ENCODE measurements around the gene MAP4K4.
A peak's percentile ranks its signal among the peaks of the same experiment; 100 is the strongest.

Gene MAP4K4

DNA sequence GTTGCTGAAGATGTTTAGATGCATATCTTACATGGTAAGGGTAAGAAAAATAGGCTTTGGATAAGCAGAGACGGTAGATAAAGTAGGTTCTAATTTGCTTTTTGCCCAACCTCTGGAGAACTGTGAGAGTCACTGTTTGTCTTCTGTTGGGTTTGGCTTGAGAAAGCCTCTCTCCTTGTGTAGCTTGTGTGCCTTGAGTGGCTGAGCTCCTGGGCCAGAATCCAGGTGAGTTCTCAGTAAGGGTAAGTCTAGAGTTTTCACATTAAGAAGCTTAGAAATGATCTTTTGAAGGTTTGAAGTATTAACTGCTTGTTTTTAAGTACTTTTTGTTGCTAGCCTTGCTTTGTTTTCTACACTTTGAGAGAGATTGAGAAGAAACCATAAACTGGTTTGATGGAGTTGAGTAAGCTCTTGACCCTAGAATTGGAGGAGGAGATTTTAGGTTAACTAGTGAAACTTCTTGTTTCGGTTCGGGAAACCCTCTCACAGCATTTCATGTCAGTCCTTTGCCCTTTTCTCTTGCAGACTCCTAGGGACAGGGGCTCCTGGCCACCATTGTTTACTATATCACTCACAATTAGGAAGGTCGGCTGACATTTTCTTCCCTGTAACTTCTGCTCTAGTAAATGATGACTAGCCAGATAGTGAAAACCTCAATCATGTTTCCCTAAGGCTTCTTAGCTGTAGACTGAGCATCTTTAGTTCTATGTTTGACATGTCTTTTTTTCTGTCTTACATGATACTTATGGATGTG lies 26.0 kb downstream of the MAP4K4 start:
- DNase-seq = no peak

DNA sequence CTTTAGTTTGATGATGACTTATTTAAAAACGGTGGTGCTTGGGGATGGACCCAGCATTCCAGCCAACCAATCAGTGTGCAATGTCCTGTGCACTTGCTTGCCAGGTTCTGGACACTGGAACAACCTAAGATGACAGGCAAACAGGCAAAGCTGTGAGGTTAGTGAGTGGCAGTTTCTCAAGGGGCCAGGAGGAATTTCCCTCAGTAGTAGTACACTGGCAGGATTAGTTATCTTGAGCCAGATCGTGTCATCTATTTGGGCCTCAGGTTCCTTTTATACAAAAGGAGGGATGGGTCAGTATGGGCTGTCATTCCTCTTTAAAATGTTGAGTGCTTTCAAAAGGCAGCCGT lies 26.6 kb downstream of the MAP4K4 start:
- DNase-seq = no peak

DNA sequence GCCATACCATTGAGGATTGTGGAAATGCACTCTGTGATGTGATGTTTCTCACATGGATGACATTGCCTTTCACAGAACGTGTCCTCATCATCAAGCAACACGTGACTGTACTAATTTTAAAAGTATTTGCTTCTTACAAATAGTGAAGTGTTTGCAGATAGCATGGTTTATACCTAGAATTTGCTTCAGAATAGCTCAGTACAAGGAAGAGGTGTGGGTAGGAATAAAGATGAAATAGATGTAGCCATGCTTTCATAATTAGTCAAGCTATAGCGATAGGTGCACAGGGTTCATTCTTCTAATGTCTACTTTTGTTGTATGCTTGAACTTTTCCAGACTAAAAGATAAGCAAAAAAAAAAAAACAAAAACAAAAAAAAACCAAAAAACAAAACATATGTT lies 27.5 kb downstream of the MAP4K4 start:
- DNase-seq = no peak

DNA sequence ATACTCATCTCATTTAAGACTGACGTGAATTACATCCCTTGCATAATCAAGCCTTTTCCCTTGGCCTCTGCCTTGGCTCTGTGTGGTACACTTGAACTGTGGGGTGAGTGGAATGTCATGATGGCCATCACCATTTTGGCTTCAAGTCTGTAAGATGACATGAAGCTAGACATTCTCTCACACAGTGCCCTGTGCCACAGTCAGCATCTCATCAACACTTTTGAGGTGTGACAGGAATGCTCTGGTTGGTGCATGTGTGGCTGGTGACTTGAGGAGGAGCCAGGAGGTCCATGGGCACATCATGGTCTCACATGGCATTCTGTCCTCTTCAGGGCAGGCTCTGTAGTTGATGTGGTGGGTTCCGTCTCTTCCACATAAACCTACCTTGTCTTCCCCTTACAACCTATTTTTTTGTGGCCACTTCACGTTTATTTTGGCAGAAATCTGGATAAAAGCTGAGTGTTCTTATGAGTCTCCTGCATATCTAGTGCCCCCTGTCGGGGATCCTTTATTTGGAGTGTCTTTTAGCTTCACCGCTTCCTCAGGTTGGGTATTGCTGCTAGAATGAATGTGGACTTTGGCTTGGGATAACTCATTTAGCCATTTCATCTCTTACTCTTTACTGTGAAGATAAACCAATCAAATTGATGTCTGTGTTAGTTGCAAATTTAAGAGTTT lies 28.1 kb downstream of the MAP4K4 start:
- peak; percentile 53 for DNase-seq

DNA sequence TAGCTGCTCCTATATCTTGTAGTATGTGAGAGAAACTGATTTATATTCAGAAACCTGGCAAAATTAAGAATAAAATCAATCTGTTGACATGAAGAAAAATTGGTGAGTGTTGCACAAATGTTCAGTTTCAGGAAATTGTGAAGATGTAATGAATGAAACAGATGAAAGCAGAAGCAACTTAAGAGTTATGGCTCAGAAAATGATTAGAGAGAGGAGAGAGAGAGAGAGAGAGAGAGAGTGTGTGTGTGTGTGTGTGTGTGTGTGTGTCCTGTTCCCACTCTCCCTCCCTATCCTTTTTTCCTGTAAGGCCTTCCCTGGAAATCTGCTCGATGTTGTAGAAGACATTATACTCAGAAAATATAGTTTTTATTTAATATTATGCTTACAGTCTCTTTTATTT lies 31.4 kb downstream of the MAP4K4 start:
- no peak for DNase-seq

DNA sequence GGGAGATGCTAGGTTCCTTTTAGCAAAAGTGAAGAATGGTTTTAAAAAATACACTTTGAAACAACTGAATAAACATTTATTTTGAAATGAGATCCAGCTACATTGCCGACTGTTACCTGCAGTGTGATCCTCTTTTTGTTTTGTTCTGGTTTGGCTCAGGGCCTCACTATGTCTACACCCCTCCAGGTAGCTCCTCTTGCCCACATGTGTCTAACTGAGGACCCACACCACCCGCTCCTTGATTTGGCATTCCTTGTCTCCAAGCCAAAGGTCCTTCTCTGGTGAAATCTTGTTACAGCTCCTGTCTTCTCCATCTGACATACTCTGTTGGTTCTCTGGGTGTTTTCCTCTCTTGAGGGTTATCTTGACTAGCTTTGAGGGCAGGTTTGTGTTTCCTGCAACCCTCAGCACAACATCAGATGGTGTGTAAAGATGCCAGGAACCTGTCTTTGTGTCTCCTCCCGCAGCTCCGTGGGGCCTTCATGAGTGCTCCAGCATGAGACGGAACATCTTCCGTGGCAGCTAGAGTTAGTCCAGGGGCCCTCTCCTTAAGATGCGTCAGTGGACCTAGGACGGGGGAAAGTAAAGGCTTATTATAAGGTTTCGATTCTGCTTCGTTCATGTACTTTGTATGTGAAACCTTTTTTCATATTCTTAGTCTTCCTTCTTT lies 32.1 kb downstream of the MAP4K4 start:
- DNase-seq = peak; percentile 44

DNA sequence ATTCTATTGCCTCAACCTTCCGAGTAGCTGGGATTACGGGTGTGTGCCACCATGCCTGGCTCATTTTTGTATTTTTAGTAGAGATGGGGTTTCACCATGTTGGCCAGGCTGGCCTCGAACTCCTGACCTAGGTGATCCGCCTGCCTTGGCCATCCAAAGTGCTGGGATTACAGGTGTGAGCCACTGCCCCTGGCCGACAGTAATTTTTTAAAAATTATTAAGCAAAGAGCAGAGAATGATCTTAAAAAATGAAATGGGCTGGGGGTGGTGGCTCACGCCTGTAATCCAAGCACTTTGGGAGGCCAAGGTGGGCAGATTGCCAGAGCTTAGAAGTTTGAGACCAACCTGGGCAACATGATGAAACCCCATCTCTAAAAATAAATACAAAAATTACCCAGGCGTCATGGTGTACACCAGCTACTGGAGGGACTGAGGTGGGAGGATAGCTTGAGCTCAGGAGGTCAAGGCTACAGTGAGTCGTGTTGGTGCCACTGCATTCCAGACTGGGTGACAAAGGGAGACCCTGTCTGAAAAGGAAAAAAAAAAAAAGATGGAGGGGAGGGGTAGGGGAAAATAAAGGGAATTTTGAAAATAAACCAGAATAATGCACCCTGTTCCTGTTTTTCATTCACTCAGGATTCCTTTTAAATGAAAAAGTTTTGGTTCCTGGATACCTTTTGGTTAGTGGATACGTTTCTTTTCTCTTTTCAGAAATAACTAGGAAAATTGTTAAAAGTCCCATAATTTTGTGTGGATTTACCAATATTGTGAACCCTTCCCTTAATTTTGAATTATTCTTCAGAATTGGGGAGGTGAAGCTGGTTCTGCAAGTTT lies 33.9 kb downstream of the MAP4K4 start:
- DNase-seq = no peak

DNA sequence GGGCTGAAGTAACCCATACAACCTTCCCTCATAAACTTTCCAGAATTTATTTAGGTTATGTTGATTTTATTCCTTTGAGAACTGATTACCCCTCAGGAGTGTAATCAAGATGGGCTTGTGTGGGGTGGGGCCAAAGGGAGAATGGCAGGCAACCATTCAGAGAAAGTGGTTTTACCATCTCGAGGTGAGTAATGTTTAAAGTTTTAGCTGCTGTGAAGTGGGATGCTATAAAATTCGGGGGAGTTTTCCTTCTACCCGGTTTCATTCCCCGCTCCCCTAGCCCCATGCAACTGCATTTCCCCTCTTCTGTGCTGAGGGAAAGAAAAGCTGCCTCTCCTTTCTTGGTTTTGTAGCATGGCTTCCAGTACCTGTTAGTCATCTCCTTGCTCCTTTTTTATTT lies 34.7 kb downstream of the MAP4K4 start:
- no peak for DNase-seq

DNA sequence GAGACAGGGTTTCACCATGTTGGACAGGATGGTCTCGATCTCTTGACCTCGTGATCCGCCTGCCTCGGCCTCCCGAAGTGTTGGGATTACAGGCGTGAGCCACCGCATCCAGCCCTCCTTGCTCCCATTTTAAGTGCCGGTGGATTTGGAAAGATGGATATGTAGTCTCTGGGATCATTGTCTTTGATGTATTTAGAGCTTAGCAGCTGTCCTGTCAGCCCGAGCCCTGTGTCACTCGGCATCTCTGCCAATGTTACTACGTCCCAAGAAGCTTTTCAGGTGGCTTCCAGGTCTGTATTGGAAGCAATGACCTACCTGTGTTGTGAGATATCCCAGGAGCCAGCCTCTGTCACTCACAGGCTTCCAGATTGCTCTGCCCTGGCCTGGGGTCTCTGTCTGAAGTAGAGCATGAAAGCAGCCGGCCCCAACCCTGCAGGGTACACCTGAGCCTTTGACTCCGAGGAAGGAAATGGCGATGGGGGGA lies 35.3 kb downstream of the MAP4K4 start:
- DNase-seq = no peak

DNA sequence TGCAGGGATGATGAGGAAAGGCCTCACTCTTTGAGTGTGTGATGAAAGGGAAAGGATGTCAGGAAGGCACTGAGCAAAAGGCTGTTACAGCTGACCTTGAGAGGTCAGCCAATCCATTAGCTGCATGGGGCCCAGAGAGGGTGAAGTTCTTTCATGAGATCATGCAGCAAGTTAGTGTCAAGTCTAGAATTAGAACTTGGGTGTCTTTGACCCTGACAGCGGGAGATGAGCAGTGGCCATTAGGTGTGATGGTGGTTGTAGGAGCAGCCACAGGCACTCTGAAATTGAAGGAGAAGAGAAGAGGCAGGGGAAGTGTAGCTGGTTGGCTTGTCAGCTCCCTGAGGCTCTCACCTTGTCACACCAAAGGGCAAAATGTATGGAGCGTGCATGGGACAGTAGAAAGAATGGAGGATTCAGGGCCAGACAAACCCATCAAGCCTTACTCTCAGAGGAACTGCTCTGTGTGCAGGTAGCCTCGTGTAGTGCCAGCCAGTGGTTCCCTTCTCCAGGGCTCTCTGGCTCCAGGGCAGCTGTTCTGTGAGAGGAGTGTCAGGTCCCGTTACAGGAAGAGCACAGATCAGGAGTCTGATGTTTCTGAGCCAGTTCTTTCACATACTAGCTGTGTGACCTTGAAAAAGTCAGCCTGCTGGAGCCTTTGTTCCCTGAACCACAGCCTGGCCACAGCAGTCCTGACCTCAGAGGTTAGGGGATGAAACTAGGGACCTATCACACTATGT lies 35.9 kb downstream of the MAP4K4 start:
- DNase-seq = no peak

DNA sequence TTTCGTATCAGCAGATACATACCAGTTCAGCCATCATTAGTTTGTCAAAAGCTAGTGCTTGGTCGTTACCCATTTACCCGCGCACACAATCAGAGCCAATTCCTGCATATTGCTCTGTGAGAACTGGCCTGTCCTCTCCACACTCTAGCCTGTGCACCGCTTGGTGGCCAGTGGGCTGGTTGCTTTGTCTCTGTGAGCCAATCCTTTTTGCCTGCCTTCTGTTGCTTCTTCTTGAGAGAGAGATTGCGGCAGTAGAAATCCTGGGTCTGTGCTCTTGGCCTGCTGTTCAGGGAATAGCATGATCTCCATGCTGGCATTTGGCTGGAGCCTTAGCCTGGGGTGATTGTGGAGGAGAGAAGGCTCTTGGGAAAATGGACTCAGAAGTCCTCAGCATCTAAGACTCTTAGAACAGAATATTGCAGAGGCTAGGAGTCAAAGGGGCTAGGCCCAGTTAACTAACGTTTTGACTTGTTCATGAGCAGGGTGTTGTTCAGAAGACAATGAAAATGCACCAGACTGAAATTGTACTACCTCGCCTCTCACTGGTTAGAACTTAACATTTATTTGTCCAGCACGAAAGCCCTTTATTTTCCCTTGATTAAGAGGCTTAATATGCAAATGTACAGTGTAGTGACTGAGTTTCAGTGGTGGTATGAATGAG lies 37.1 kb downstream of the MAP4K4 start:
- DNase-seq = no peak

DNA sequence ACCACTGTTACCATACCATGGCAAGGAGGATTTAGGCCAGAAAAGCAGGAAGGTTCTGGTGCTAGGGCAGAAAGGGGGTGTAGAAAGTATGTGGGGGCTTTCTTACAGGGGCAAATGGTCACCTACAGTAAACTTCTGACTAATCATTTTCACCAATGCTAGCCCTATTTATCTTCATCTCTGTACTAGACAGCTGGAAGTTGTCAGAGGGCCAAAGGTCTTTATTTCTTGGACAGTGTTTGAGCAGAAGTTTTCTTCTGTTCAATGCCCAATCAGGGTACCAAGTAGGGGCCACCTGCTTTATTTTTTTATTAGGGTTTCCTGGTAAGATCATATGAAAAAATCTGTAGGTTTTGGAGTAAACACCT lies 37.6 kb downstream of the MAP4K4 start:
- no peak for DNase-seq

DNA sequence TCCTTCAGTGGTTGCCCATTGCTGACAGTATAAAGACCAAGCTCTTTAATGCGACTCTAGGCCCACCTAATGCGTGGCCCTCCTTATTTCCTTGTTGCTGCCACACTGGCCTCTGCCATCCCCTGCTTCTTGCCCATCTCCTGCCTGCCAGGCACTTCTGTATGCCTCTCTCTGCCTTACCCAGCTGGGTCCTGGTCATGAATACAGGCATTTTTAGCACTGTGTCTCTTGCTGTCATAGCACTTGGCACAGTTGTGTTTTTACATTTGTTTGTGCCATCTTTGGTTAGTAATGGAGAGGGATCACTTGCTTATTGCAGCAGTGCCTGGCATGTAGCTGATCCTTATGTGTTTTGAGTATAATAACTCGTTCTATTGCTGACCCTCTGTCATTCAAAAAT lies 38.7 kb downstream of the MAP4K4 start:
- no peak for DNase-seq

DNA sequence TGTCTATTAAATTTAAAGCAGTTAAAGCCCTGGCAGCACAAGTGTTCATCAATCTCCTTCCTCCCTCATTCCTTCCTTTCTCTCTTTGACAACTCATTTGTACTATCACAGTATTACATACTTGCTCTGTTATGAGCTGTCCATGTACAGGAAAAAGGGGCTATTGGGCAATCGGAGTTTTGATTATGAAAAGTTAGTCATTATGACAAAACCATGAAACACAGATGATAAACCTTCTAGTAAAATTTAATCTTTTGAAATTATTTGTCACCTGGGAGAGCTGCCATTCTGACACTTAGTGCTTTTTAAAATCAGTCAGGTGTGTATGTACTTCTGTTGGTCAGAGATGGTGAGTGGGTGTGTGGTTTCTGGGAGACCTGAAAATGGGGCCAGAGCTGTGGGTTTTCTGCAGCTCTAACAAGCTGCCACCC lies 39.4 kb downstream of the MAP4K4 start:
- DNase-seq = no peak

DNA sequence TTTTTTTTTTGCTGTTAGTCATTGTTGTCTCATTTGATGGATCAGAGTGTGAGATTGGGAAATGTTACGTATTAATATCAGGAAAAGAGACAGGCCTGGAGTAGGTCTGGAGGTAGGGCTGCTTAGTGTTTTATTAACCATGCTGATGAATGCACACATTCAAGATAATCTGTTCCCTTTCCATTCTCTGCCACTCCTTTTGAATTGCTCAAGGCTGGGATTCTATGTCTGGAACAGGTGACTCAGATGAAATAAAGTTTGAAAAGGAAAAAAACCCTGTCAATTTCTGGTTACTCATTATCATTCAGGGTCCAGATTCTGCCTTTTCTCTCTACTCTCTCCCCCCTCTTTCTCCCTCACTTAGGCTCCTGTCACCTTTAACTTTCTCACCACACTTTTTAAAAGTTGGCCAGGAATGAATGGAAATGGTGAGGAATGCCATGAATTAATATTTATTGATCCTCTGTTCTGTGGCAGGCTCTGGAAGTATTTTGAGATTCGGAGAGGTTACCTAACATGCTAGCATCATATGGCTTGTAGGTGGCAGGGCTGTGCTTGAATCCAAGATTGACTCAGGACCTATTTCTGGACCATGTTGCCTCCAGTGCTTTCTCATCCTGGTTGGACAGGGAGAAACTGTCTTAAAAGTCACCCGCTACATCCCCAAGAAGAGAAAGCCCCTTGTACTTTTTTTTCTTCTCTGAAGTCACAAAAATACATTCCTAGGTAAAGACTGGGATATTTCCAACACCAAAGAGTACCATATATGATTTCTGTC lies 40.2 kb downstream of the MAP4K4 start:
- DNase-seq = no peak

DNA sequence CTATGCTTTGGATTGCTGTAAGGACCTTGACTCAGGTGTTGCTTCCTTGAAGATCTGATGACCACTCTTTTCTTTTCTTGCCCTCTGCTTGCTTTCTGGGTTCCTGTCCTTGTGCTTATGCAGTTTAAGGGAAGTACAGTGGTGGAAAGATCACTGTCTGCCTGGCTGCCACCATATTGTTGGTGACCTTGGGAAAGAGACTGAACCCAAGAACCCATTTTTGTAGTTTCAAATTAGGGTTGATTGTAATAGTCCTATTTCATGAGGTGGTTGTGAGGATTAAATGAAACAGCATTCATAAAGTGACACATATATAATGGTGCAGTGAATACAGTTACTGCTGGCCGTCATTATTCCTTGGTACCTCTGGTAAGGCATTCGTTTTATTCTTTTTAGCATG lies 41.1 kb downstream of the MAP4K4 start:
- DNase-seq = no peak

DNA sequence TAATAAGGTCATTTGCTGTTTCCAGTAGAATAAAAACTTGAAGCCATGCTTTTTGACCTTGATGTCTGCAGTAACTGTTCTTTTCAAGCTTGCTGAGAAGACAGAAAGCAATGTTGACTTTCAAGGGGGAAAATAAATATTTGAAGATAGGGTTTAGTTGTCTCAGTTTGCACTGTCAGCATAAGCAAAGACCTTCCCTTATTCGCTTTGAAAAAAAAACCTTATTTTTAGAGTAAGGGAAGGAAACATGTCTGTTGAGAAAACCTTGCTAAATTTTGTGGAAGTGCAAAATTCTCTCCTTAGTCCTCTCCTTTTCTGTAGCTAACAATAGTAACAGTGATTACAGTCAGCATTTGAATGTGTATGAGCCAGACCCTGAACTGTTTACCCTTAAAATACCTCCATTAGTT lies 43.1 kb downstream of the MAP4K4 start:
- DNase-seq = no peak

DNA sequence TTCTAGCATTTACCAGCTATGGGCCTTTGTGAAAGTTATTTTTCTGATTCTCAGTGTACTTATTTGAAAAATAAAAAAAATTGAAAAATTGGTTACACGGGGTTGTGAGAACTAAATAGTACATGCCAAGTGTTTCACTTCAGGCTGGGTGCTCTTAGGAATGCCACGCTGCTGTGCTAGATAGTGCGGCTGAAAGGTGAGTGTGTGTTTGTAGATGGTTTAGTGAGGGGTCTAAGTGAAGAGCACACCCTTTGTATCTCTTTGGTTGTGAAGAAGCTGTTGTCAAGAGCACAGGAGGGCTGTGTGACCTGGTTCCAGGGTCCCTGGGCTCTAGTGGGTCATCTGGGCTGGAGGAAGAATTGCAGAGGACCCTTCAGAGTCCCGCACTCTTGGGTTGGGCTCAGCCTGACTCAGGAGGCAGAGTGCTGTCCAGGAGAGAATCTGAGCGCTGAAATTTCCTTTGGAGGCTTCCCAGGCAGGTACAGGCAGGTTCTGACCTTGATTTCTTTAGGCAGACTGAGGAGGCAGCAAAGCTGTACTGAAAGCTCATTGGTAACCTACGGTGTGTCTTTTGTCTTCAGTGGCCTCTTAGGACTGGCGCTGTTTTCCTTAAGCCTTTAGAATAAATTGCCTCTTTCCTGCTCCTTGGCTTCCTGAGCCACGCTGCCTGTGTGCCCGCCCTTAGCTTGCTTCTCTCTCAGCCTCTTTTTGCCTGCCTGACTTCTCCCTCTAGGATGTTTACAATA lies 44.4 kb downstream of the MAP4K4 start:
- DNase-seq = no peak

DNA sequence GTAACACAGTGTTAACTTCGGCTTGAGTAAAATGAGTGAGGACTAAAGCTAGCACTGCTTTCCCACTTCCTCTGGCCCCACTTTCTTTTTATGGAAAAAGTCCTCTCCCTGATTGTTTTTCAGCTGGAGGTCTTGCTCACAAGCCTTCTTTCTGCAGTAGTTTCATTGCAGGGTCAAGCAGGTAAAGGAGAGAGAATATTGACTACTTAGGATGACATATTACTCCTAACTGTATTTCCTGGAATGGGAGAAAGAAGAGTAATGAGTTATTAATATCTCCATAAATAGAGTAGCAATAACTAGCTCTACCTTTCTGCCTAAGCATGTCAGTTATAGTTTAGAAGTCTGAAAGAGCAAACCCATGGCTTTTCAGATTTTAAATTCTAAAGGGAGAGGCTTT lies 45.0 kb downstream of the MAP4K4 start:
- DNase-seq = no peak

DNA sequence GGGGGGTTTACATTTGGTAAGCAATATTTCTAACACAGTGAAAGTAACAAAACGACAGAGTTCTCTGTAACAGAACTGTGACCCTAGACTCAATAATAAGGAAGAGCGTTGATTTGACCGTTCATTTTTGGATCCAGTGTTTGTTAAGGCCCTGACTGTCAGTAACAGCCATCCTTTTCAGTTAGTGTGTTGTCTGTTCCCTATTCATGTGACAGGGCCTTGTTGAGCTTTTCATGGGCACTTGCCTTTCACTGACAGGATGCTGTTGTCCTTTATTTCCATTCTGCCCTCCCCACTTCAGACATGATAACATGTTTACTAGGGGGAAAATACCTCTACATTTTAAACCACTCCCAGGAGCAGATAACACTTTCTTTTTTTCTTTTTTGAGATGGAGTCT lies 45.8 kb downstream of the MAP4K4 start:
- DNase-seq = no peak

All from CD4-positive, alpha-beta T cell treated with Interleukin-17A for 4 hours (primary cell).